ENCODE results near the gene FGF19. TPM values are rescaled to one million over a fixed set of nuclear protein-coding genes. Genes with fewer than 3 reads are reported as not detected.

FGF19 gene
- total RNA-seq, 4 donors from 2014 or later: not detected

DNA sequence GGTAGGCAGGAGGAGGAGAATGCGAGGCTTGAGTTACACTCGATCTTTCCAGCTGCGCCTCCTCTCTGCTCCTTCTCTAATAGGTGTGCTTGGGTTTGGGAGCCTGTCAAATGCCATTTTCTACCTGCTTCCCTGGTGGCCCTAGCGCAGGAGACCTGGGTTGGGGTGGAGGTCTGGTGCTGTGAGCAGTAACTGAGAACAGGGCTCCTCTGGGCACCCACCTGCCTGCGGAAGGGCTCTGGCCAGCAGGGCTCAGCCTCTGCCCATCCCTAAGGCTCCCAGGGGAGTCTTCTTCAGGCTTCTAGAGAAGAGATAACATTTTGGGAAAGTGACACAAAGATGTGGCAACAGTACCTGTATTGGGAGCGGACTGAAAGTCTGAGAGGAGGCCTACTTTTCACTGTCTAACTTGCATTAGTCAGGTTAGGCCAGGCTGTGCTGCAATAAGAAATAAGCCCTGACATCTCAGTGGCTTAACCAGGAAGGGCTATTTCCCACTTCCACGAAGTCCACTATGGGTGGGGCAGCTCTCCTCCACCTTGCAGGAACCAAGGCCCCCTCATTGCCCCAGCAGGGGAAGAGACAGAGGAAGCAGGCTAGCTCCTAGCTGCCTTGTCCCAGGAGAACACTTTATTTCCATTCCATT, 21.0 kb downstream of the FGF19 start:
- DNase-seq: no peak
- Histone ChIP-seq H3K9me3 (no peaks in the 10 kb centered on the region), H3K4me3 (no peak overlapping the region), H3K4me1 (peaks cover 0 to 5% (median 2%) of the 10 kb centered on the region in 4 donors), H3K36me3 (no peaks in the 10 kb centered on the region), H3K27me3 (peaks cover 9% of the 10 kb centered on the region), H3K27ac (no peak overlapping the region)
- intact Hi-C loops (cut with DNase I; ENCODE audit: low total_unique reads): no loop called here
- in situ Hi-C loops (cut with MboI; ENCODE audit: low pct_ligation_motif_present in 1 of 4, low pct_unique_long_range_greater_than_20kb in 1 of 4, low sequenced_read_pairs in 3 of 4): loop anchor here (10.0 to 25.0 kb wide), 4 partner anchors 202 to 512 kb away; no protein-coding TSS in a partner anchor
- WGBS, 2 donors (ENCODE audit: low coverage in 1 of 2): 95% methylated on average over 7 of the region's 7 CpGs; no CpG with 5 or more reads in 1 of the 2 donors
- TF ChIP-seq POLR2A (IDR thresholded peaks at IDR 0.05): no peak
- TF ChIP-seq, protein P1, sequence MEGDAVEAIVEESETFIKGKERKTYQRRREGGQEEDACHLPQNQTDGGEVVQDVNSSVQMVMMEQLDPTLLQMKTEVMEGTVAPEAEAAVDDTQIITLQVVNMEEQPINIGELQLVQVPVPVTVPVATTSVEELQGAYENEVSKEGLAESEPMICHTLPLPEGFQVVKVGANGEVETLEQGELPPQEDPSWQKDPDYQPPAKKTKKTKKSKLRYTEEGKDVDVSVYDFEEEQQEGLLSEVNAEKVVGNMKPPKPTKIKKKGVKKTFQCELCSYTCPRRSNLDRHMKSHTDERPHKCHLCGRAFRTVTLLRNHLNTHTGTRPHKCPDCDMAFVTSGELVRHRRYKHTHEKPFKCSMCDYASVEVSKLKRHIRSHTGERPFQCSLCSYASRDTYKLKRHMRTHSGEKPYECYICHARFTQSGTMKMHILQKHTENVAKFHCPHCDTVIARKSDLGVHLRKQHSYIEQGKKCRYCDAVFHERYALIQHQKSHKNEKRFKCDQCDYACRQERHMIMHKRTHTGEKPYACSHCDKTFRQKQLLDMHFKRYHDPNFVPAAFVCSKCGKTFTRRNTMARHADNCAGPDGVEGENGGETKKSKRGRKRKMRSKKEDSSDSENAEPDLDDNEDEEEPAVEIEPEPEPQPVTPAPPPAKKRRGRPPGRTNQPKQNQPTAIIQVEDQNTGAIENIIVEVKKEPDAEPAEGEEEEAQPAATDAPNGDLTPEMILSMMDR (IDR thresholded peaks at IDR 0.05): no peak
- TF ChIP-seq EP300 (IDR thresholded peaks at IDR 0.05; ENCODE audit: low read depth): no peak
- TF ChIP-seq POLR2AphosphoS5 (IDR thresholded peaks at IDR 0.05): no peak

DNA sequence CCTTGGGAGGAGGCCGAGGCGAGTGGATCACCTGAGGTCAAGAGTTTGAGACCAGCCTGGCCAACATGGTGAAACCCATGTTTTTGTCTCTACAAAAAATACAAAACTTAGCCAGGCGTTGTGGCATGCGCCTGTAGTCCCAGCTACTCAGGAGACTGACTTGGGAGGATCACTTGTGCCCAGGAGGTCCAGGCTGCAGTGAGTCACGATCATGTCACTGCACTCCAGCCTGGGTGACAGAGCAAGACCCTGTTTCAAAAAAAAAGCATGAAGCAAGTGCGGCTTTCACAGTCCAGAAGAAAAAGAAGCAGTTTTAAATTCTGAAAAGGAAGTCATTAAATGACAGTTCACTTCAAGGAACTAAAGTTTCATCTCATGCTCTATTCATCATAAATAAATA, 21.6 kb downstream of the FGF19 start:
- Histone ChIP-seq H3K4me3 (no peak overlapping the region), H3K27me3 (peaks cover 9% of the 10 kb centered on the region), H3K36me3 (no peaks in the 10 kb centered on the region), H3K4me1 (peaks cover 0 to 5% (median 2%) of the 10 kb centered on the region in 4 donors), H3K9me3 (no peaks in the 10 kb centered on the region), H3K27ac (no peak overlapping the region)
- no peak for DNase-seq
- TF ChIP-seq POLR2A (IDR thresholded peaks at IDR 0.05) (no peak), EP300 (IDR thresholded peaks at IDR 0.05; ENCODE audit: low read depth) (no peak), POLR2AphosphoS5 (IDR thresholded peaks at IDR 0.05) (no peak)
- TF ChIP-seq, protein P1 (IDR thresholded peaks at IDR 0.05): no peak
- 94 to 100% methylated on average over 2 to 6 of the region's 6 CpGs for WGBS, 2 donors (ENCODE audit: low coverage in 1 of 2)
- intact Hi-C loops (cut with DNase I; ENCODE audit: low total_unique reads) (no loop called here), in situ Hi-C loops (cut with MboI; ENCODE audit: low pct_ligation_motif_present in 1 of 4, low pct_unique_long_range_greater_than_20kb in 1 of 4, low sequenced_read_pairs in 3 of 4) (loop anchor here (10.0 to 25.0 kb wide), 4 partner anchors 203 to 513 kb away; no protein-coding TSS in a partner anchor)

DNA sequence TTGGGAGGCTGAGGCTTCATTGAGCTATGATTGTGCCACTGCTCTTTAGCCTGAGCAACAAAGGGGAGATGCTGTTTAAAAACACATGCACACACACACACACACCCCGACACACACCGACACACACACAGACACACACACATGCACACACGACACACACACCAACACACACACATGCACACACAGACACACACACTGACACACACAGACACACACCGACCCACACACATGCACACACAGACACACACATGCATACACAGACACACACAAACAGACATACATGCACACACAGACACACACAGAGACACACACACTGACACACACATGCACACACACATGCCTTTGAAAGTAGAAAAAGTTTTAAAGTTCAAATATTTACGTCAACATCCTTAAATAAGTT, 23.1 kb downstream of the FGF19 start:
- DNase-seq: no peak
- WGBS, 2 donors (ENCODE audit: low coverage in 1 of 2): 88 to 89% methylated on average over 1 to 5 of the region's 5 CpGs
- Histone ChIP-seq H3K4me1 (peaks cover under 1 to 3% (median 2%) of the 10 kb centered on the region in 4 donors), H3K27me3 (no peaks in the 10 kb centered on the region), H3K4me3 (no peak overlapping the region), H3K36me3 (no peaks in the 10 kb centered on the region), H3K27ac (no peak overlapping the region), H3K9me3 (no peaks in the 10 kb centered on the region)
- TF ChIP-seq, protein P1 (IDR thresholded peaks at IDR 0.05): no peak
- TF ChIP-seq EP300 (IDR thresholded peaks at IDR 0.05; ENCODE audit: low read depth): no peak
- TF ChIP-seq POLR2AphosphoS5 (IDR thresholded peaks at IDR 0.05): no peak
- no peak for TF ChIP-seq POLR2A (IDR thresholded peaks at IDR 0.05)
- in situ Hi-C loops (cut with MboI; ENCODE audit: low pct_ligation_motif_present in 1 of 4, low pct_unique_long_range_greater_than_20kb in 1 of 4, low sequenced_read_pairs in 3 of 4) (loop anchor here (10.0 to 25.0 kb wide), 4 partner anchors 204 to 514 kb away; no protein-coding TSS in a partner anchor), intact Hi-C loops (cut with DNase I; ENCODE audit: low total_unique reads) (no loop called here)

DNA sequence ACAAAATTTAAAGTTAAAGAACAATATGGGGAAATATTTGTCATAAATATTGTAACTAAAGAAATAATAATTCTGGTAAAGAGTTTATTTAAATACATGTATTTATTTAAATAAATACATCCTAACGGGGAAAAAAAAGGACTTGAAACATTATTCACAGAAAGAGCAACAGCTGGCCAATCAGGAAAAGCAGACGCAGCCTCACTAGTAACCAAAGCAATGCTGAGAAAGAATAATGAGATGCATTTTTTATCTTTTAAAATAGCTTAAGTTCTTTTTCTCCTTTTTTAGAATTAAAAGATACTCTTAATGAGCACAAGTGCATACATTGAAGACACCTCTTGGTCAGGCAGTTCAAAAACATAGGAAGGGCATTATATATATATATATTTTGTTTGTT, 26.1 kb downstream of the FGF19 start:
- in situ Hi-C loops (cut with MboI; ENCODE audit: low pct_ligation_motif_present in 1 of 4, low pct_unique_long_range_greater_than_20kb in 1 of 4, low sequenced_read_pairs in 3 of 4): loop anchor here in 2 of 4 donors (25.0 kb wide), 1 partner anchor 510 kb away; no protein-coding TSS in a partner anchor
- H3K4me1 ChIP-seq: peaks cover 9 to 20% (median 17%) of the 10 kb centered on the region in 4 donors
- TF ChIP-seq, protein P1 (IDR thresholded peaks at IDR 0.05): no peak
- TF ChIP-seq POLR2A (IDR thresholded peaks at IDR 0.05) (no peak), EP300 (IDR thresholded peaks at IDR 0.05; ENCODE audit: low read depth) (no peak), POLR2AphosphoS5 (IDR thresholded peaks at IDR 0.05) (no peak)
- no peak for DNase-seq
- no peak overlapping the region for H3K27ac ChIP-seq
- H3K27me3 ChIP-seq: no peaks in the 10 kb centered on the region
- intact Hi-C loops (cut with DNase I; ENCODE audit: low total_unique reads): no loop called here
- H3K9me3 ChIP-seq: no peaks in the 10 kb centered on the region
- 48 to 65% methylated on average over 2 of the region's 2 CpGs for WGBS, 2 donors (ENCODE audit: low coverage in 1 of 2)
- no peak overlapping the region for H3K4me3 ChIP-seq
- H3K36me3 ChIP-seq: no peaks in the 10 kb centered on the region

All from transverse colon (tissue), 4 donors.